HG03354 (cell line): ENCODE data around the gene ZFP57.
A peak's percentile ranks its signal among the peaks of the same experiment; 100 is the strongest.

ENCODE experiments used
- ATAC-seq: cut with Tn5 transposase; IDR thresholded peaks from one replicate; pipeline ENCODE4 v1.9.1; 2021; ENCODE audit warnings: mild to moderate bottlenecking; ENCODE audit not compliant: unreplicated experiment, poor library complexity, severe bottlenecking

Gene ZFP57

GRCh38 chr6:29680904-29681303 is at the start of gene ZFP57:
TSS of gene ZFP57 (minus strand) at chr6:29681152. CDS start at chr6:29677003, 4,149 bp downstream.
- ATAC-seq = no peak

GRCh38 chr6:29730575-29731126 is 49.7 kb upstream of the ZFP57 start:
- no peak for ATAC-seq

- ATAC-seq = no peak
Observed at GRCh38 chr6:29729774-29730328, 48.9 kb upstream of the ZFP57 start.

- ATAC-seq = no peak
Observed at GRCh38 chr6:29728875-29729270, 47.9 kb upstream of the ZFP57 start.

- no peak for ATAC-seq
Observed at GRCh38 chr6:29728173-29728874, 47.4 kb upstream of the ZFP57 start.

- ATAC-seq = no peak
Observed at GRCh38 chr6:29727637-29728036, 46.7 kb upstream of the ZFP57 start.

- ATAC-seq = no peak
Observed at GRCh38 chr6:29726571-29727194, 45.7 kb upstream of the ZFP57 start.

GRCh38 chr6:29726001-29726400 is 45.0 kb upstream of the ZFP57 start:
- ATAC-seq = no peak

GRCh38 chr6:29724937-29725869 is 44.3 kb upstream of the ZFP57 start:
- ATAC-seq = no peak

- peak; percentile 52 for ATAC-seq
Observed at GRCh38 chr6:29723666-29724588, 43.0 kb upstream of the ZFP57 start.

- ATAC-seq = peak; percentile 92
Observed at GRCh38 chr6:29723262-29723665, 42.3 kb upstream of the ZFP57 start, which contains the start of gene HLA-F. TSS of gene HLA-F (plus strand) at chr6:29723434. CDS start at chr6:29723464, 30 bp downstream.

- no peak for ATAC-seq
Observed at GRCh38 chr6:29720863-29721262, 39.9 kb upstream of the ZFP57 start.

- ATAC-seq = no peak
Observed at GRCh38 chr6:29710281-29710941, 29.5 kb upstream of the ZFP57 start.

- ATAC-seq = peak; percentile 38
Observed at GRCh38 chr6:29709188-29709587, 28.2 kb upstream of the ZFP57 start.

GRCh38 chr6:29708432-29709179 is 27.7 kb upstream of the ZFP57 start:
- ATAC-seq = peak; percentile 65

GRCh38 chr6:29705389-29706231 is 24.7 kb upstream of the ZFP57 start:
- no peak for ATAC-seq
